Mesenchymal stem cell (in vitro differentiated cells and primary cell): ENCODE data around the gene PADI1.
A peak's percentile ranks its signal among the peaks of the same experiment; 100 is the strongest.
"Not testable (repeated sequence)": the region's sequence is repeated elsewhere in the genome, so short reads cannot be mapped to it uniquely, and the experiment has no call there.

Source experiments
- DNase-seq: peaks from one replicate; pipeline ENCODE4 v3.0.0-alpha.2; 2013
- H2AFZ ChIP-seq: one replicate; pipeline ENCODE4 v1.6.1; 2013; ENCODE audit warnings: low read depth, mild to moderate bottlenecking, control low read depth, inconsistent platforms, low read length, moderate library complexity
- H2AK5ac ChIP-seq: 2 replicates; pipeline ENCODE4 v1.6.1; 2013; ENCODE audit warnings: low read length, moderate library complexity, mild to moderate bottlenecking, inconsistent platforms; ENCODE audit not compliant: severe bottlenecking
- H2BK120ac ChIP-seq: one replicate; pipeline ENCODE4 v1.6.1; 2013; ENCODE audit warnings: low read depth, mild to moderate bottlenecking, inconsistent platforms, low read length, moderate library complexity
- H2BK12ac ChIP-seq, 2 experiments: one replicate each; pipeline ENCODE4 v1.6.1; 2013; ENCODE audit warnings: inconsistent platforms in 2 of 2, low read length in 2 of 2, mild to moderate bottlenecking in 2 of 2, moderate library complexity in 2 of 2, control low read depth in 1 of 2
- H2BK15ac ChIP-seq: one replicate; pipeline ENCODE4 v1.6.1; 2013; ENCODE audit warnings: mild to moderate bottlenecking, low read depth, inconsistent platforms; ENCODE audit not compliant: poor library complexity, severe bottlenecking
- H2BK5ac ChIP-seq: 2 replicates; pipeline ENCODE4 v1.6.1; 2013; ENCODE audit warnings: low read depth, mild to moderate bottlenecking, low read length, control low read depth, inconsistent platforms; ENCODE audit not compliant: poor library complexity, severe bottlenecking
- H3K14ac ChIP-seq, 2 experiments: one replicate each; pipeline ENCODE4 v1.6.1; 2013; ENCODE audit warnings: inconsistent platforms in 2 of 2, low read length in 2 of 2, control low read depth in 1 of 2, mild to moderate bottlenecking in 1 of 2, moderate library complexity in 1 of 2
- H3K18ac ChIP-seq, 2 experiments: one replicate each; pipeline ENCODE4 v1.6.1; 2013; ENCODE audit warnings: inconsistent platforms in 2 of 2, low read length in 2 of 2, control low read depth in 1 of 2, low read depth in 1 of 2, mild to moderate bottlenecking in 1 of 2
- H3K23ac ChIP-seq, 2 experiments: one replicate each; pipeline ENCODE4 v1.6.1; 2013; ENCODE audit warnings: inconsistent platforms in 2 of 2, low read length in 2 of 2, mild to moderate bottlenecking in 2 of 2, moderate library complexity in 2 of 2, control low read depth in 1 of 2
- H3K27ac ChIP-seq: 2 replicates; pipeline ENCODE4 v1.5.1; 2013; ENCODE audit warnings: mild to moderate bottlenecking, moderate library complexity, low read length, control low read depth, inconsistent platforms; ENCODE audit not compliant: poor library complexity, severe bottlenecking
- H3K27me3 ChIP-seq, 2 experiments: 2 replicates each; pipeline versions ENCODE4 v1.6.1 to v1.7.0; 2013; ENCODE audit warnings: low read length in 2 of 2, mild to moderate bottlenecking in 2 of 2, moderate library complexity in 2 of 2, control low read depth in 1 of 2, inconsistent platforms in 1 of 2; ENCODE audit not compliant: control insufficient read depth in 1 of 2, insufficient read depth in 1 of 2
- H3K36me3 ChIP-seq, 2 experiments: 2 replicates each; pipeline versions ENCODE4 v1.6.1 to v1.7.0; 2013; ENCODE audit warnings: low read length in 2 of 2, control low read depth in 1 of 2, inconsistent platforms in 1 of 2, low read depth in 1 of 2, mild to moderate bottlenecking in 1 of 2; ENCODE audit not compliant: insufficient read depth in 2 of 2, control insufficient read depth in 1 of 2
- H3K4ac ChIP-seq, 2 experiments: one replicate each; pipeline ENCODE4 v1.6.1; 2013; ENCODE audit warnings: inconsistent platforms in 2 of 2, low read length in 2 of 2, mild to moderate bottlenecking in 2 of 2, moderate library complexity in 2 of 2, control low read depth in 1 of 2, low read depth in 1 of 2
- H3K4me1 ChIP-seq: 2 replicates; pipeline ENCODE4 v1.6.1; 2013; ENCODE audit warnings: low read depth, low read length, control low read depth; ENCODE audit not compliant: control insufficient read depth, insufficient read depth
- H3K4me2 ChIP-seq: 2 replicates; pipeline ENCODE4 v1.6.1; 2013; ENCODE audit warnings: low read length, mild to moderate bottlenecking, inconsistent platforms; ENCODE audit not compliant: poor library complexity, severe bottlenecking
- H3K4me3 ChIP-seq, 2 experiments: 2 replicates each; pipeline versions ENCODE4 v1.5.1 to v1.7.0; 2013; ENCODE audit warnings: low read length in 2 of 2, mild to moderate bottlenecking in 2 of 2, control low read depth in 1 of 2, low read depth in 1 of 2; ENCODE audit not compliant: insufficient read depth in 1 of 2
- H3K79me1 ChIP-seq: replicated peaks from 2 replicates; pipeline ENCODE4 v1.6.1; 2013; ENCODE audit warnings: mild to moderate bottlenecking, control low read depth, low read length, inconsistent platforms; ENCODE audit not compliant: poor library complexity, severe bottlenecking
- H3K9ac ChIP-seq: 2 replicates; pipeline ENCODE4 v1.7.0; 2013; ENCODE audit warnings: mild to moderate bottlenecking, low read length, moderate library complexity
- H3K9me3 ChIP-seq: 2 replicates; pipeline ENCODE4 v1.7.0; 2013; ENCODE audit warnings: mild to moderate bottlenecking, low read length; ENCODE audit not compliant: control insufficient read depth
- H4K8ac ChIP-seq: one replicate; pipeline ENCODE4 v1.6.1; 2013; ENCODE audit warnings: inconsistent platforms, mild to moderate bottlenecking, low read length, moderate library complexity
- H4K91ac ChIP-seq: one replicate; pipeline ENCODE4 v1.6.1; 2013; ENCODE audit warnings: mild to moderate bottlenecking, low read length, inconsistent platforms
- WGBS: methylation state at CpG from one replicate; pipeline ENCODE4 v1.1.7; 2013; ENCODE audit warnings: mixed read lengths; 5-methylcytosine and 5-hydroxymethylcytosine counted together

The PADI1 gene

DNA sequence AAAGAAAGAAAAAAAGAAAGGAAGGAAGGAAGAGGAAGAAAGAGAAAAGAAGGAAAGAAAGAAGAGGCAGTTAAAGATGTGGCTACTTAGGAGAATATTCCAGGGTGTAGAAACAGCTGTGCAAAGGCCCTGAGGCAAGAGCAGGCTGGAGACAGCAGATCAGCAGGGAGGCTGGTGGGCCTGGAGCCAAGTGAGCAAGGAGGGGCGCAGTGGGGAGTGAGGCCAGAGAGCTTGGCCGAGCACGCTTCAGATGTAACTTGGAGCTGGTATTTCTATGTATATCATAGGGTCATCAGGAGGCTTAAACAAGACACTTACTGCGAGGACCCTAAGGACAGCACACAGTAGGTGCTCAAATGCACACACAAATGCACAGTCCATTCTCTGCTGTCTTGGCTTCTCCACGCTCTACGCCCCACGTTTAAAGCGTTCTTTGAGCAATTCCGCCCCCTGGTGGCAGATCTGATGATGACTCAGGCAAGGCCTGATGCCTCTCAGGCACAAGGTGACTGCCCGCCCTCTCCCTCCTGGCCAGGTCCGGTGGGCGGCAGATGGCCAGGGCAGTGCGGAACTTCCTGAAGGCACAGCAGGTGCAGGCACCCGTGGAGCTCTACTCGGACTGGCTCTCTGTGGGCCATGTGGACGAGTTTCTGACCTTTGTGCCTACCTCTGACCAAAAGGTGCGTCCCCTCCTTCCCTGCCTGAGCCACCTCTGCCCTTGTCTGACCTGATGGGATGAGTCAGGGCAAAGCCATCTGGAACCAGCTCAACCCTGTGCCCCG lies 32.0 kb downstream of the PADI1 start:
- no peak overlapping the region for H3K4me2 ChIP-seq
- peak overlapping the region; percentile 21 for H2BK5ac ChIP-seq
- H2BK12ac ChIP-seq = peak overlapping the region in 1 of 2 experiments; percentile 85
- 19% methylated on average over 18 of the region's 18 CpGs for WGBS
- peak; percentile 85 for DNase-seq
- no peak overlapping the region for H3K14ac ChIP-seq
- peak overlapping the region in 1 of 2 experiments; percentile 40 for H3K18ac ChIP-seq
- H2BK15ac ChIP-seq = no peak overlapping the region
- peaks cover 28% of the 10 kb centered on the region for H3K4me1 ChIP-seq
- no peak overlapping the region for H3K23ac ChIP-seq
- peak overlapping the region; percentile 48 for H4K91ac ChIP-seq
- no peak overlapping the region for H4K8ac ChIP-seq
- peaks cover 0 to 7% of the 10 kb centered on the region in 2 experiments for H3K36me3 ChIP-seq
- H3K27ac ChIP-seq = peak overlapping the region; percentile 21
- H2BK120ac ChIP-seq = no peak overlapping the region
- H2AFZ ChIP-seq = no peak overlapping the region
- H3K79me1 ChIP-seq = no peaks in the 10 kb centered on the region
- H2AK5ac ChIP-seq = peak overlapping the region; percentile 77
- H3K4ac ChIP-seq = peak overlapping the region; percentile 26 to 52
- no peak overlapping the region for H3K9ac ChIP-seq
- H3K4me3 ChIP-seq = no peak overlapping the region
- H3K9me3 ChIP-seq = no peaks in the 10 kb centered on the region
- peaks cover 0 to 61% of the 10 kb centered on the region in 2 experiments for H3K27me3 ChIP-seq

DNA sequence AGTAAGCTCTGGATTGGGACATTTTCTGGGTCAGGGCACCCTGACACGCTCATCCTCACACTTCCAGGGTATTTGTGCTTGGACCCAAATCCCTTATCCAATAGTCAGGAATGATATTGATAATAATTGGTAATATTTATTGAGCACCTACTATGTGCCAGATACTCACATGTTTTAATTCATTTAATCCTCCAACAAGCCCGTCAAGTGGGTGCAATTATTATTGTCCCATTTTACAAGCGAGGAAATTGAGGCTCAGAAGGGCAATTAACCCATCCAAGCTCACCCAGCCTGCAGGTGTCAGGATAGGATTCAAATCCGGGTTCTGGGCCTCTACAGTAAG lies 32.6 kb downstream of the PADI1 start:
- H3K9me3 ChIP-seq = no peaks in the 10 kb centered on the region
- no peak for DNase-seq
- no peak overlapping the region for H4K8ac ChIP-seq
- H2BK15ac ChIP-seq = no peak overlapping the region
- peak overlapping the region in 1 of 2 experiments; percentile 85 for H2BK12ac ChIP-seq
- peak overlapping the region; percentile 84 for H2AK5ac ChIP-seq
- H3K14ac ChIP-seq = no peak overlapping the region
- no peak overlapping the region for H2AFZ ChIP-seq
- H3K79me1 ChIP-seq = no peaks in the 10 kb centered on the region
- H3K27me3 ChIP-seq = peaks cover 0 to 67% of the 10 kb centered on the region in 2 experiments
- no peak overlapping the region for H3K4me3 ChIP-seq
- H3K18ac ChIP-seq = peak overlapping the region in 1 of 2 experiments; percentile 40
- H3K23ac ChIP-seq = no peak overlapping the region
- peak overlapping the region; percentile 21 for H3K27ac ChIP-seq
- no peak overlapping the region for H3K4ac ChIP-seq
- H2BK5ac ChIP-seq = no peak overlapping the region
- no peak overlapping the region for H2BK120ac ChIP-seq
- no peak overlapping the region for H3K4me2 ChIP-seq
- peaks cover 0 to 7% of the 10 kb centered on the region in 2 experiments for H3K36me3 ChIP-seq
- no peak overlapping the region for H3K9ac ChIP-seq
- no peak overlapping the region for H4K91ac ChIP-seq
- WGBS = 81% methylated on average over 3 of the region's 4 CpGs
- peaks cover 27% of the 10 kb centered on the region for H3K4me1 ChIP-seq

DNA sequence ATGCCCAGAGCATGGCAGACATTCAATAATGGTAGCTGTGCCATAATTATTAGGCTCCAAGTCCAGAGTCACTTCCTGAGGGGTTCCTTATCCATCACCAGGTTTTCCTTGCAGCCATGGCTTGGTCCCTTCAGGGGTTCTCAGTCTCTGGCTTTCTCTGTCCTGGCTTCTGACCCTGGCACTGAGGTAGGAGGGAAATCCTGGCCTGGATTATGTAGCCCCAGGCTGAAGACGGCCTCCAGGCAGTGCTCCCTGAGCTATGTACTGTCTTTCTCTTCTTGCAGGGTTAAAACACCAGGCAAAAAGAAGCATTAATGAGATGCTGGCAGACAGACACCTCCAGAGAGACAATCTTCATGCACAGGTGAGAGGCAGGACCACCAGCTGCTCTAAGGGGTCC lies 34.5 kb downstream of the PADI1 start:
- Histone ChIP-seq H3K27me3 (peaks cover 0 to 81% of the 10 kb centered on the region in 2 experiments), H2AFZ (no peak overlapping the region), H2BK15ac (no peak overlapping the region), H3K18ac (no peak overlapping the region), H3K4me2 (no peak overlapping the region), H2BK12ac (no peak overlapping the region), H4K91ac (no peak overlapping the region), H3K9ac (no peak overlapping the region), H3K23ac (no peak overlapping the region), H3K27ac (no peak overlapping the region), H3K4me3 (no peak overlapping the region), H3K79me1 (no peaks in the 10 kb centered on the region), H2AK5ac (peak overlapping the region; percentile 70), H3K9me3 (no peaks in the 10 kb centered on the region), H3K14ac (no peak overlapping the region), H3K4ac (no peak overlapping the region), H4K8ac (no peak overlapping the region), H2BK120ac (no peak overlapping the region), H3K4me1 (peaks cover 19% of the 10 kb centered on the region), H2BK5ac (no peak overlapping the region), H3K36me3 (peaks cover 0 to 13% of the 10 kb centered on the region in 2 experiments)
- WGBS = 44% methylated on average over 1 of the region's 1 CpG
- peak; percentile 94 for DNase-seq

DNA sequence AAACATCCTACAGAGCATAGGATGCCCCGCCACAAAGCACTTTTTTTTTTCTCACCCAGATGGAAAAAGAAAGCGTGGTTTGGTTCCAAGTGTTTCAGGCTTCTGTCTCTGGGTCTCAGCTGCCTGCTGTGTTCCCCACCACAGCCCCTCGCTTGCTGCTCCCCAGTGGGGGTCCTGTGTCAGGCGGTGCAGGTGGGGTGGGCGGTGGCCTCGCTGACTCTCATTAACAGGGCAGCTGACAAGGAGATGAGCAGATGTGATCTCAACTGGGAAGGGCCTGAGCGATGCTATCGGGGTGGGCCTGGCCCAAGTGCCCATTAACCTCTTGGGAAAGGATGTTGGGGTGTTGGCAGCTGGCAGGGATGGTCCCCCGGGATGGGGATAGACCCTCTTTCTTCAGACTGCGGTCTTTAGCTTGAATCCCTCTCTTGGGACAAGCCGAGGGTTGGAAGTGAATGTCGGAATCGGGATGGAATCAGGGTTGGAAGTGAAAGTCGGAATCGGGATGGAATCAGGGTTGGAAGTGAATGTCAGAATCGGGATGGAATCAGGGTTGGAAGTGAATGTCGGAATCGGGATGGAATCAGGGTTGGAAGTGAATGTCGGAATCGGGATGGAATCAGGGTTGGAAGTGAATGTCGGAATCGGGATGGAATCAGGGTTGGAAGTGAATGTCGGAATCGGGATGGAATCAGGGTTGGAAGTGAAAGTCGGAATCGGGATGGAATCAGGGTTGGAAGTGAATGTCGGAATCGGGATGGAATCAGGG lies 36.3 kb downstream of the PADI1 start:
- not testable (repeated sequence) for H3K18ac ChIP-seq, H3K9me3 ChIP-seq, H2BK120ac ChIP-seq, H2BK15ac ChIP-seq, H3K79me1 ChIP-seq, H3K27ac ChIP-seq, H3K14ac ChIP-seq, H2BK5ac ChIP-seq, H3K4ac ChIP-seq, H3K4me2 ChIP-seq, H2AFZ ChIP-seq, H3K23ac ChIP-seq, H4K91ac ChIP-seq, H2BK12ac ChIP-seq, H3K9ac ChIP-seq, H4K8ac ChIP-seq, DNase-seq
- H3K27me3 ChIP-seq = peaks cover 0 to 83% of the 10 kb centered on the region in 2 experiments
- H2AK5ac ChIP-seq = peak overlapping the region; percentile 74
- H3K4me3 ChIP-seq = peak overlapping the region in 1 of 2 experiments; percentile 27
- H3K36me3 ChIP-seq = peaks cover 0 to 13% of the 10 kb centered on the region in 2 experiments
- H3K4me1 ChIP-seq = peaks cover 33% of the 10 kb centered on the region
- 86% methylated on average over 24 of the region's 28 CpGs for WGBS
